Immature natural killer cell (primary cell): ENCODE data around the gene EGFR. TPM values are rescaled to one million over a fixed set of nuclear protein-coding genes. Genes with fewer than 3 reads are reported as not detected.

Experiments used
- DNase-seq, 3 donors: peaks; one replicate each; pipeline ENCODE4 v3.0.0; 2022; ENCODE audit warnings: mixed read lengths in 1 of 3
- H3K27ac Mint-ChIP-seq, 6 donors: one replicate each; pipeline ENCODE4 v1.8.0; 2020; ENCODE audit warnings: mixed read lengths in 6 of 6, mild to moderate bottlenecking in 5 of 6, inconsistent platforms in 4 of 6, moderate library complexity in 3 of 6
- H3K27me3 Mint-ChIP-seq, 3 donors: one replicate each; pipeline ENCODE4 v1.8.0; 2020 to 2021; ENCODE audit warnings: low read depth in 3 of 3, mild to moderate bottlenecking in 3 of 3, mixed read lengths in 3 of 3, moderate library complexity in 3 of 3, inconsistent platforms in 1 of 3
- H3K36me3 Mint-ChIP-seq, 3 donors: one replicate each; pipeline ENCODE4 v1.8.0; 2020; ENCODE audit warnings: mixed read lengths in 3 of 3, inconsistent platforms in 2 of 3, mild to moderate bottlenecking in 2 of 3
- H3K4me1 Mint-ChIP-seq, 2 donors: one replicate each; pipeline ENCODE4 v1.8.0; 2020; ENCODE audit warnings: inconsistent platforms in 2 of 2, mild to moderate bottlenecking in 2 of 2, mixed read lengths in 2 of 2, moderate library complexity in 1 of 2
- H3K4me3 Mint-ChIP-seq, 5 donors: one replicate each; pipeline ENCODE4 v1.8.0; 2020; ENCODE audit warnings: mild to moderate bottlenecking in 5 of 5, mixed read lengths in 5 of 5, inconsistent platforms in 3 of 5, moderate library complexity in 3 of 5
- H3K9me3 Mint-ChIP-seq, 6 donors: one replicate each; pipeline ENCODE4 v1.8.0; 2020; ENCODE audit warnings: mild to moderate bottlenecking in 6 of 6, mixed read lengths in 6 of 6, inconsistent platforms in 4 of 6, moderate library complexity in 3 of 6
- polyA plus RNA-seq, 3 donors: library from polyadenylated mRNA; unstranded; fragments of 300-500 nt; fragmentation: Illumina TruSeq; gene quantifications; one replicate each; pipeline ENCODE4 v1.2.3, GENCODE V29; 2021

Gene EGFR
- polyA plus RNA-seq, 3 donors from 2014 or later: not detected

DNA sequence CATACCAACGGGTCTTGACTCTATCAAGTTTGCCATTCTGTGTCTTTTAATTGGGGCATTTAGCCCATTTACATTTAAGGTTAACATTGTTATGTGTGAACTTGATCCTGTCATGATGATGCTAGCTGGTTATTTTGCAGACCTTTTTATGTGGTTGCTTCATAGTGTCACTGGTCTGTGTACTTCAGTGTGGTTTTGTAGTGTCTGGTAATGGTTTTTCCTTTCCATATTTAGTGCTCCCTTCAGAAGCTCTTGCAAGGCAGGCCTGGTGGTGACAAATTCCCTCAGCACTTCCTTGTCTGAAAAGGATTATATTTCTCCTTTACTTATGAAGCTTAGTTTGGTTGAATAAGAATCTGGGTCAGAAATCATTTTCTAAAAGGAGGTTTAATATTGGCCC, 211.2 kb downstream of the EGFR start:
- Mint-ChIP-seq H3K27ac (no peak overlapping the region), H3K36me3 (peaks cover 0 to 3% (median 0%) of the 10 kb centered on the region in 3 donors), H3K27me3 (peaks cover 2 to 14% (median 8%) of the 10 kb centered on the region in 3 donors), H3K9me3 (peaks cover 3 to 31% (median 16%) of the 10 kb centered on the region in 6 donors), H3K4me1 (no peaks in the 10 kb centered on the region), H3K4me3 (no peak overlapping the region)
- DNase-seq: peak in 1 of 3 donors; percentile 0

DNA sequence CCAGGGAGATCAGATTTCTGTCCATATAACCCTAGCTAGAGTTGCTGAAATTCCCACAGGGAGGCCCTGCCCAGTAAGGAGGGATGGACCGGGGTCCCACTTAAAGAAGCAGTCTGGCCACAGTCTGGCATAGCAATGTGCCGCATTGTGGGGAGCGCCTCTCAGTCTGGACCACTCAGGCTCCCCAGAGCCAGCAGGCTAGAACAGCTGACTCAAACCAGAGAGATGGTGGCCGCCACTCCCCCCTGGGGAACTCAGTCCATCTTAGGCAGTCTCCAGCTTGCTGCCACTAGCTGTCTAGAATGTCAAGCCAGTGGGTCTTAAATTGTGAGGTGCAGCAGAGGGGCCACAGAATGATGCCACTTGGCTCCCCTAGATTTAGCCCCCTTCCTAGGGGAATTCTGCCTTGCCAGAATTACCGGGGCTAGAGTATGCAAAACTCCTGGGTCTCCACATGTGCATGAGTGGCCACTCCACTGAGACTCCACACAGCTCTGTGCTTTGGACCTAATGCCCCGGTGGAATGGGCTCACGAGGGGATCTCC, 213.0 kb downstream of the EGFR start:
- no peak overlapping the region for H3K27ac Mint-ChIP-seq
- H3K27me3 Mint-ChIP-seq: peaks cover 2 to 13% (median 8%) of the 10 kb centered on the region in 3 donors
- H3K36me3 Mint-ChIP-seq: peaks cover 0 to 3% (median 0%) of the 10 kb centered on the region in 3 donors

DNA sequence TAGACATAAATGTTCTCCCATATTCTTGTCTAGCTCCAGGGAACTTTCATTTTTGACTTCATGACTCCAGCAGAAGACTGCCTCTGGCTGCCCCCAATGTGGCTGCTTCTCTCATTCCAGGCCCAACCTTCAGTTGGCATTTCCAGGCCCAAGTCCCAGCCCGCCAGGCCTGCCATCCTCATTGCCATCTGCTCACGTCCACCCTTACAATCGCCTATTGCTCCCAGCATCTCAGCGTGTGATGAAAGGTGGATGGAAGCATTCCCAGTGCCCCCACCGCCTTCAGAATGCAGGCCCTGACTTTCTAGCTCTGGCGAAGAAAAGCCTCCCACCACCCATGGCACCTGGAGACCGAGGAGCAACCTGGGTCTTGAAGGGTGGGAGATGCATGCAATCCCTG, 214.2 kb downstream of the EGFR start:
- Mint-ChIP-seq H3K27me3 (peaks cover 2 to 13% (median 8%) of the 10 kb centered on the region in 3 donors), H3K27ac (no peak overlapping the region), H3K4me3 (no peak overlapping the region), H3K9me3 (peaks cover 2 to 24% (median 16%) of the 10 kb centered on the region in 6 donors), H3K36me3 (peaks cover 0 to 3% (median 0%) of the 10 kb centered on the region in 3 donors), H3K4me1 (no peaks in the 10 kb centered on the region)
- no peak for DNase-seq

More for the DNA sequence above, 213.0 kb downstream of the EGFR start:
- DNase-seq: no peak
- Mint-ChIP-seq H3K4me1 (no peaks in the 10 kb centered on the region), H3K9me3 (peaks cover 3 to 31% (median 16%) of the 10 kb centered on the region in 6 donors), H3K4me3 (no peak overlapping the region)

DNA sequence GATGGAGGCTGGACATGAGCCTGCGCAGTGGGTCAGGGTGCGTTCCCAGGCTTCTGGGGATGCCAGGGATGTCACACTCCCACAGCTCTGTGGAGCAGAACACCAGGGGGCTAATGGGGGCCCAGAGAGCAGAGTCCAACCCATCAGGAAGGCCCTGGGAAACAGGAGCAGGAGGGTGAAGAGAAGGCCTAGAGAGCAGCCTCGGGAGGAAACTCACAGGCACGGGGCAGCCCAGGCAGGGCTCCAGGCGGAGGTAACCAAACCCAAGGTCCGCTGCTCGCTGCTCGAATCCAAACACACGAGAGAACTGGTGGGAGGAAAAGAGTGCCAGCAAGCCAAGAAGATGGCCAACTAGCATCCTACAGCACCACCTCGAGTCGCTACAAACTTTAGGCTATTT, 215.6 kb downstream of the EGFR start:
- Mint-ChIP-seq H3K27me3 (peaks cover 3 to 11% (median 8%) of the 10 kb centered on the region in 3 donors), H3K4me3 (no peak overlapping the region), H3K36me3 (no peaks in the 10 kb centered on the region), H3K4me1 (no peaks in the 10 kb centered on the region), H3K27ac (no peak overlapping the region), H3K9me3 (peaks cover 2 to 14% (median 9%) of the 10 kb centered on the region in 6 donors)
- no peak for DNase-seq

DNA sequence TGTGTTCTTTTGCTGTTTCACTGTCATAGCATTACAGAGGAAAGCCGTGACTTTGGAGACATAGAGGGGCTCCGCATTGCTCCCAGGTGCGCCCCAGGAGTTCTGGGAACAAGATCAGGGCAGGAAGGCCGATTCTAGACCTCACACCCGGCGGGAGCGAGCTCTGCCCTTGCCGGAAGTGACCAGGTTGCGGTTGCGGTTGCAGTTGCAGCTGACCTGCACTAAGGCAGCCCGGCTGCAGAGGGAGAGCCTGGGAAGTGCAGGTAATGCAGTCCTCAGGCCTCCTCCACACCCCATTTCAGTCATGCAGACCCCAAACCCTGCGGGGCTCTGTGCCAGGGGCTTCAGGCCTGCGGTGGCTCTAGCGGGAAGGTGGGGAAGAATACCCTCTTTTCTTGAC, 216.3 kb downstream of the EGFR start:
- Mint-ChIP-seq H3K27me3 (peaks cover 6 to 15% (median 8%) of the 10 kb centered on the region in 3 donors), H3K9me3 (peaks cover 2 to 10% (median 5%) of the 10 kb centered on the region in 6 donors), H3K36me3 (no peaks in the 10 kb centered on the region), H3K4me1 (no peaks in the 10 kb centered on the region), H3K4me3 (no peak overlapping the region), H3K27ac (no peak overlapping the region)
- no peak for DNase-seq

DNA sequence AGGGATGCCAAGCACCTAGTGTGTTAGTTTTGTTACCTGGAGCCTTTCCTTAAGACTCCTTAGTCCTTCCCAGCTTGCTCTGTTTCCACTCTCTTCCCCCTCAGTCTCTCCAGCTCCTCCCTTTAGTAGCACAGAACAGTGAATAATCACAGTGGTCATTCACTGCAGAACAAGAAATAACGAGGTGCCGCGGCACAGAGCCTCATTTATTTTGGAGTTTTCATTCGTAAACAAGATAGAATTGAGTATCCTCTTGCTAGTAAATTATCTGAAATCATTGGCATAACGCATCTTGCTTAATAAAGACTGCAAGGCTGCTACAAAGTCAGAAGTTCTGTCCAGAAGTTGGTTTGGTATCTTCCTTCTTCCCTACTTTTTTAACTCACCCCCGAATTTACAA, 217.0 kb downstream of the EGFR start:
- peaks cover 0 to 2% of the 10 kb centered on the region in 2 donors for H3K4me1 Mint-ChIP-seq
- H3K27me3 Mint-ChIP-seq: peaks cover 6 to 17% (median 8%) of the 10 kb centered on the region in 3 donors
- peaks cover 0 to 6% (median under 1%) of the 10 kb centered on the region in 6 donors for H3K9me3 Mint-ChIP-seq
- H3K36me3 Mint-ChIP-seq: no peaks in the 10 kb centered on the region
- H3K27ac Mint-ChIP-seq: no peak overlapping the region
- DNase-seq: no peak
- no peak overlapping the region for H3K4me3 Mint-ChIP-seq

DNA sequence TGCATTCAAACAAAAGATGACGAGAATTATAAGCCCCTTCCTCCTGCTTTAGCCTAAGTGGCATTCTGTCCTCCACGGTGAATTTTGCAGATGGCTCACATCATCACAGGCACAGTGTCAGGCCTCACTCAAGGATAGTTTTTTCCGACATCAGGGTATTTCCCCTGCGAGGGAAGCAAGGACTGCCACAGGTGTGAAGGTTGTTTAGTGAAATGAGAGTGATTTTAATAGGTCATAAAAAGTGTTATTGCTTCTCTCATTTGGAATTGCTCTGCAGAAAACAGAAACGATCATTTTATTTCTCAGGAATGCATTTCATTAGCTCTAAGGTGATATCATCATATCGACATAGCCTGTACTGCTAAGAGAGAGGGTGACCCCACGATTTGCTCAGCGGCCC, 217.7 kb downstream of the EGFR start:
- no peak for DNase-seq
- Mint-ChIP-seq H3K4me1 (peaks cover 0 to 3% of the 10 kb centered on the region in 2 donors), H3K27me3 (peaks cover 8 to 20% (median 9%) of the 10 kb centered on the region in 3 donors), H3K4me3 (no peak overlapping the region), H3K36me3 (no peaks in the 10 kb centered on the region), H3K9me3 (peaks cover 0 to 3% (median 0%) of the 10 kb centered on the region in 6 donors), H3K27ac (no peak overlapping the region)

DNA sequence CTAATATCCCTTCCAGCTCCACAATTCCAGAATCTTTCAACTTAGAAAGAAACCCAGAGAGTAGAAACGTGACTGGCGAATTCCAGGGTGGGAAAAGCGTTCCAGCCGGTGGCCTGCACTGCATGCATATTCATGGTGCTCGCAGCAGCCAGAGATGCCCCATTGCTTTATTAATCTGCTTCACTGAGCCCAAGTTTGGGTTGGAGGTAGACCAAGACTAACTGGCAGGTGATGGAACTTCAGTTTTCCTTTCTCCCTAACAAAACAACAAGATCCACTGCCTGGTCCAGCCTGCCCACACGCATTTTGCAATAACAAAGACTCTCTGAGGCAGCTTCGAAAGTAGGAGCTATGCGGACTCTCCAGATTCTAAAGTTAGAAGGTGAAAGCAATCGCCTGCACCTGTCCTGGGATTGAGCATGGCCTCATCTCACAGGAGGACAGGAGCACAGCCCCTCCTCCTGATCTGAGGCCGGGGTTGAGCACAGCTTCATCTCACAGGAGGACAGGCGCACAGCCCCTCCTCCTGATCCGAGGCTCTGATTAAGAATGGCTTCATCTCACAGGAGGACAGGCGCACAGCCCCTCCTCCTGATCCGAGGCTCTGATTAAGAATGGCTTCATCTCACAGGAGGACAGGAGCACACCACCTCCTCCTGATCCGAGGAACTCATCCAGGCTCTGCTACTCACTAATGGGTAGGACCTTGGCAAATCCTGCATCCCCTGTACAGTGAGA, 218.5 kb downstream of the EGFR start:
- DNase-seq: no peak
- H3K36me3 Mint-ChIP-seq: no peaks in the 10 kb centered on the region
- no peak overlapping the region for H3K27ac Mint-ChIP-seq
- H3K27me3 Mint-ChIP-seq: peaks cover 6 to 20% (median 9%) of the 10 kb centered on the region in 3 donors
- peaks cover 0 to 3% (median 0%) of the 10 kb centered on the region in 6 donors for H3K9me3 Mint-ChIP-seq
- H3K4me3 Mint-ChIP-seq: no peak overlapping the region
- peaks cover 0 to 3% of the 10 kb centered on the region in 2 donors for H3K4me1 Mint-ChIP-seq

DNA sequence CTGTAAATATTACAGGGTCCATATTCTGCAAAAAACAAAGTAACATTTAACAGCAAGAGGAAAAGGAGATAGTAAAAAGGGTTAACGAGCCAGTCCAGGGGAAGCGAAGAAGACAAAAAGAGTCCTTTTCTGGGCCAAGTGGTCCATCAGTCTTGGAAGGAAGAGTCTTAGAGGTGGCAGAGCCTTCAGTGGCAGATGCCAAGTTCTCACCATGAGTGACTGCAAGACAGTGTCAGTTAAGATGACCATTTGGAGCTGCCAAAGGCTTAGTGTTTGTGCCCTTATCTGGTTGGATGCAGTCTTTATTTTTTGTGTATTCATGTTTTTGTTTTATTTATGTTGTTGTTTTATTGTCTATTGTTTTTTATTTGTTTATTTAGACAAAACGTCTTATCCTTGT, 220.6 kb downstream of the EGFR start:
- H3K27me3 Mint-ChIP-seq: peaks cover 4 to 16% (median 9%) of the 10 kb centered on the region in 3 donors
- no peak overlapping the region for H3K4me3 Mint-ChIP-seq
- H3K27ac Mint-ChIP-seq: peak overlapping the region in 1 of 6 donors; percentile 16
- peaks cover 0 to 3% (median 0%) of the 10 kb centered on the region in 6 donors for H3K9me3 Mint-ChIP-seq
- no peak for DNase-seq
- H3K4me1 Mint-ChIP-seq: peaks cover 0 to 3% of the 10 kb centered on the region in 2 donors
- no peaks in the 10 kb centered on the region for H3K36me3 Mint-ChIP-seq

DNA sequence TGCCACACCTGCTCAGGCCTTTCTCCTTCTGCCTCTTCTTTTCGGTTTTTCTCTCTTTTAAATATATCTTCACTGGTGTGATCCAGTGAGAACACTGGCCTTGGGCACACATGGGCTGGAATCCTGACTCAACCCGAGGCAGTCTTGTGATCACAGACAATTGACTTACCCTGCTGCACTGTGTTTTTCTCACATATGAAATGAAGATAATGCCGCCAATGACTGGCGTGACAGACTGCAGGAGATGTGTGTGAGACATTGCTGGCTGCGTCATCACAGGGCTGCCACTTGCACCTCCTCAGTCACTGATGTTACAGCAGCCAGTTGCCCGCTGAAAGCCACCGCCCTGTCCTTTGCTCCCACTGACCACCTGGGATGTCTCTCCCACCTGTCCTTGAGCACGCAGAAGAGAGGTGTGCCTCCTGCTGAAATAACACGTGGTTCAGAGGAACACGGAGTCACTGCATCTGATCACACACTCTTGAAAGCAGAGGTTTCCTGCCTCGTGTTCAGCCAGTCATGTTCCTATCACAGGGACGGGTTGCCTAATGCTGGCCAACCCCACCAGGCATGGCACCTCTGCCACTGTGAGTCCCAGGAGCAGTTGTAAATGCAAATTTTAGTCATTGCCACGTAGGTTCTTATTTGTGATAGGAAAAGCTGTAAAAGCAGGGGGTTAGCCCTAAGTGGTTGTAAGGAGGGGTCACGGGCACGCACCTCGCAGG, 221.8 kb downstream of the EGFR start:
- Mint-ChIP-seq H3K9me3 (peaks cover 0 to 2% (median 0%) of the 10 kb centered on the region in 6 donors), H3K4me3 (no peak overlapping the region), H3K27me3 (peaks cover 3 to 16% (median 9%) of the 10 kb centered on the region in 3 donors), H3K27ac (peak overlapping the region in 1 of 6 donors; percentile 51), H3K36me3 (no peaks in the 10 kb centered on the region), H3K4me1 (peaks cover 0 to 3% of the 10 kb centered on the region in 2 donors)
- peak in 2 of 3 donors; percentile 3 to 13 for DNase-seq

DNA sequence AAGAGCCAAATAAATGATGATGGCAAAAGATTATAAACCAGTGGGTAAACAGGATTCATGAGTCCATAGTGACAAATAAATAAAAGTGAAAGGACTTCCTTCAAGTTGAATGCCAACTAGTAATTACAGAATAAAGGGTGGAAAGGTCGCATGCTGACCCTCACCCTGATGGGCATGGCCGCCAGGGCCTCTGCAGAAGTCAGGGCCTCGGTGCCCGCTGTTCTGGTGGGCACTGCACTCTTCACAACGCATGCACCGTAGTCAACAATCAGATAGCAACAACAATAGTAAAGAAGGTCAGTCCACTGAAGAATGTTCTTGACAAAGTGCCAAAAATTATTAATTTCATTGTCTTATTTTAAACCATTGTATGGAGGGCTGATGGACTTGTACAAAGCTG, 223.1 kb downstream of the EGFR start:
- Mint-ChIP-seq H3K4me3 (no peak overlapping the region), H3K27me3 (peaks cover 3 to 10% (median 9%) of the 10 kb centered on the region in 3 donors), H3K4me1 (peaks cover 0 to 3% of the 10 kb centered on the region in 2 donors), H3K9me3 (no peaks in the 10 kb centered on the region), H3K27ac (no peak overlapping the region), H3K36me3 (no peaks in the 10 kb centered on the region)
- no peak for DNase-seq

DNA sequence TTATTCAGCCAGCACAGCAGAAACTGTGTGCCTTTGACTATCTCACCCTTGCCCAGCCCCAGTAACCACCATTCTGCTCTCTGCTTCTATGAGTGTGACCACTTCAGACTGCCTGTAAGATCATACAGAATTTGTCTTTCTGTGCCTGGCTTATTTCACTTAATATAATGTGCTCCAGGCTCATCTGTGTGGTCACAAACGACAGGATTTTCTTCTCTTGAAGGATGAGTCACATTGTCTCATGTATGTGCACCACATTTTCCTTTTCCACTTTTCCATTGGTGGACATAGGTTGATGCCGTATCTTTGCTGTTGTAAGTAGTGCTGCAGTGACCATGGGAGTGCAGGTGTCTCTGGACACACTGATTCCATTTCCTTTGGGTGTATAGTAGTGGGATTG, 223.8 kb downstream of the EGFR start:
- H3K4me1 Mint-ChIP-seq: peaks cover 0 to 3% of the 10 kb centered on the region in 2 donors
- H3K36me3 Mint-ChIP-seq: no peaks in the 10 kb centered on the region
- H3K27me3 Mint-ChIP-seq: peaks cover 3 to 9% (median 9%) of the 10 kb centered on the region in 3 donors
- H3K27ac Mint-ChIP-seq: no peak overlapping the region
- H3K9me3 Mint-ChIP-seq: no peaks in the 10 kb centered on the region
- DNase-seq: no peak
- H3K4me3 Mint-ChIP-seq: no peak overlapping the region

DNA sequence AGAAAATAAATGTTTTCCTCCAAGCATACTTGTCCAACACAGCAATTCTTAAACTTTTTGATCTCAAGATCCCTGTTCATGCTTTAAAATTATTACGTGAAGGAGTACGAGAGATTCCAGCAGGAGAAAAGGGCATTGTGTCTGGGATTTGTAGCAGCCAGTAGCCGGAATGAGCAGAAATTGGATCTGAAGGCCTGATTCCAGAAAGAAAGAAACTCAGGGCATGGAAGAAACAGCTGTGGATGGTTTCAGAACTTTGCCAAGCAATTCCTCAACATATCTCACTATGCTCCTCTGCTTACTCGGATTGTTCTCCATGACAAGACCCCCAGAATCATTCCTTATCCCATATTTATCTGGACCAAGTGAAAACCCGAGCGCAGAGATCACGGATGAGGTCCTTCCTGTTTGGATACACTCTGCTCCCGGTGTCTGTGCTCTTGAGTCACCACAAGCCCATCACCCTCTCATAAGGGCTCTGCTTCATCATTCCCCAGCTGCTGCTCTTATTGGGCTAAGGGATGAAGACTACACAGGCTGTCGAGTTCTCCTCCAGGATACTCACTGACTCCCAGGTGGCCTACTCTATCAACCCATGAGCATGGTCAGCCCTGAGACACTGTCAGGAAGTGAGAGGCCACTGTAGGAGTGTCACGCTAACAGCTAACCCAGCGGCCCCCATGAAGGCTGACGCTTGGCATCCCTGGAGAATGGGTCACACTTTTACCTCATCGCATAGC, 225.4 kb downstream of the EGFR start:
- Mint-ChIP-seq H3K27ac (no peak overlapping the region), H3K36me3 (no peaks in the 10 kb centered on the region), H3K27me3 (peaks cover 4 to 9% (median 8%) of the 10 kb centered on the region in 3 donors), H3K9me3 (no peaks in the 10 kb centered on the region), H3K4me1 (peaks cover 0 to 3% of the 10 kb centered on the region in 2 donors), H3K4me3 (no peak overlapping the region)
- no peak for DNase-seq
